GM10266 (cell line): ENCODE data around the gene TGM4.

Experiments
- DNase-seq: peaks from one replicate; pipeline ENCODE4 v3.0.0; 2012; ENCODE audit errors: extremely low spot score
- TF ChIP-seq, protein P1 (sequence below): IDR thresholded peaks from 2 replicates; pipeline ENCODE4 v1.5.1; 2012; ENCODE audit warnings: mild to moderate bottlenecking, low read depth; ENCODE audit not compliant: control insufficient read depth, insufficient read depth; ENCODE audit errors: missing control alignments

The TGM4 gene

DNA sequence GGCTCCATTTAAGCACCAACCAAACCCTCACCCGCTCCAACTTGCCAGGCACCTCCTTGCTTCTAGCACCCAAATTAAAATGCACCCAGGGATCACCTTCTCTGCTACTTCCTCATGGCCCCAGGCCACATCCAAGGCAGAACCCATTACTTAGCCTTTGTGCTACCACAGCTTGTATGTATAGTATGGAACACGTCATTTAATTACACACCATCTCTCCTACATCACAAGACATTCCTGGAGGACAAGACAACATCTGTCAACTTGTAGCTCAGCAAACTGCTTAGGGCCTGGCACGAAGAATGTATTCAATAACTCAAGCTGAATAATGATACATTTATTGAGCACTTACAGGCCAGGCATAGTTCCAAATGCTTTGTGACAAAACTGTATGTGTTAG is 78.3 kb downstream of the TGM4 start:
- TF ChIP-seq, protein P1, sequence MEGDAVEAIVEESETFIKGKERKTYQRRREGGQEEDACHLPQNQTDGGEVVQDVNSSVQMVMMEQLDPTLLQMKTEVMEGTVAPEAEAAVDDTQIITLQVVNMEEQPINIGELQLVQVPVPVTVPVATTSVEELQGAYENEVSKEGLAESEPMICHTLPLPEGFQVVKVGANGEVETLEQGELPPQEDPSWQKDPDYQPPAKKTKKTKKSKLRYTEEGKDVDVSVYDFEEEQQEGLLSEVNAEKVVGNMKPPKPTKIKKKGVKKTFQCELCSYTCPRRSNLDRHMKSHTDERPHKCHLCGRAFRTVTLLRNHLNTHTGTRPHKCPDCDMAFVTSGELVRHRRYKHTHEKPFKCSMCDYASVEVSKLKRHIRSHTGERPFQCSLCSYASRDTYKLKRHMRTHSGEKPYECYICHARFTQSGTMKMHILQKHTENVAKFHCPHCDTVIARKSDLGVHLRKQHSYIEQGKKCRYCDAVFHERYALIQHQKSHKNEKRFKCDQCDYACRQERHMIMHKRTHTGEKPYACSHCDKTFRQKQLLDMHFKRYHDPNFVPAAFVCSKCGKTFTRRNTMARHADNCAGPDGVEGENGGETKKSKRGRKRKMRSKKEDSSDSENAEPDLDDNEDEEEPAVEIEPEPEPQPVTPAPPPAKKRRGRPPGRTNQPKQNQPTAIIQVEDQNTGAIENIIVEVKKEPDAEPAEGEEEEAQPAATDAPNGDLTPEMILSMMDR: no peak

DNA sequence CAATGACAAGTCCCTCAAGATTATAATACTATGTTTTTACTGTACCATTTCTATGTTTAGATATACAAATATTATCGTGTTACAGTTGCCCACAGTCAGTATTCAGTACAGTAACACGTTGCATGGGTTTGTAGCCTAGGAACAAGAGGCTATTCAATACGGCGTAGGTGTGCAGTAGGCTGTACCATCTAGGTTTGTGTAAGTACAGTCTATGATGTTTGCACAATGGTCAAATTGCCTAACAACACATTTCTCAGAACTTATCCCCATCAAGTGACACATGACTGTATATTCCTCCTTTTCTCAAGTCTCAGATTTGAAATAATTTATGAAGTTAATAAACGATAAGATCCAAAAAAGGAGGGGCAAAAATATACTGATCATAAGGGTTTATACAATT is 79.9 kb downstream of the TGM4 start:
- no peak for DNase-seq
- TF ChIP-seq, protein P1: no peak

More for the DNA sequence above, 78.3 kb downstream of the TGM4 start:
- no peak for DNase-seq

DNA sequence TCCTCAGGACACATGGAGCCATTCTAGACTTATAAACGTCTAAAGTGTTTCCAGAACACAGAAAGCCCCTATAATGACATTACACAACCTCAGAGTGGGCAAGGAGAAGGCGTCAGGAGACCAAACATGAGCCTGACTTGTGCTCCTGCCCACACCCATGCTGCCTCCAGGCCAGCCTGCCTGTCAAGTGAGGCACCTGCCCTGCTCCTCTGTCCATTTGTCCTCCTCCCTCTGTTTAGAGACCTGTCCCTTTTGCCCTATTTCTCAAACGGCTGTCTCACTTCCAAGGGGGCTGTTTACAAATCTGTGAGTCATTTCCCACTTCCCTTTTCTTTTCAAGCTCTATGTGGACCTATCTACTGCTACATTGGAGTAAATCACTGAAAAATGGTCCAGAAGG is 80.6 kb downstream of the TGM4 start:
- TF ChIP-seq, protein P1: no peak
- DNase-seq: peak; percentile 56

DNA sequence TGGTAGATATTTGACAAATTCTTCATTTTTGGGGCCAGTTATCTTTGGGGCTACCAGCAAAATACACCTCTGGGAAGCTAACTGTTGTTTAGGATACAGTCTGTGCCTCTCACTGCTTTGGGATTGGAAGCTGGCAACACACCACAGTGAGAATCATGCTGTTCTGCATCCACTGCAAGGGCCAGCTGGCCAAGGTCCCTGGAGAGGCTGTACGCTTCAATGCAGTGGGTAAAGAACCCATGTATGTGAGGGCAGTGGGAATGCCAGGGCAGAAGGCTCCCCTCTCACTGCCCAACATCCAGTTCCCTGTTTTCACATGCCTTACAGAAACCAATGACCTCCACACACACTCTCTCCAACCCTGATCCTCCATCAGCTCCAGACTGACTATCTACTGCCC is 81.5 kb downstream of the TGM4 start:
- no peak for DNase-seq
- TF ChIP-seq, protein P1: no peak

DNA sequence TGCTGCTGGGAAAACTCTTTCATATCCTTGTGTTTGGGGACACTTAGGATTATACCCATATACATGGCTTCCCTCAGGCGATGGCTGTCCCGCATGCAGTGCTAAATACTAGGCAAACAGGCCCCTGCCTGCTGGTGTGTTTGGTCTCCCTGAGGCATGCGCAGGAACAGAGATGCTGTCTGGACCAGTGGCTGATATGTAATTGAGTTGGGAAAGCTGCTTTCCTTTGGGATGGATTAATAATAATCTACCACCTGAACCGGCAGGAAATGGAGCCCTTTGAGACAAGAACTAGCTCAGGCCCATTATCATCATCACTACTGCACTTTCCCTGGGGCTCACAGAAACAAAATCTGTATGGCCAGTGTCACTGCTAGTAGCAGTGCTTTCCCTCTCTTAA is 83.6 kb downstream of the TGM4 start:
- TF ChIP-seq, protein P1: no peak
- no peak for DNase-seq

DNA sequence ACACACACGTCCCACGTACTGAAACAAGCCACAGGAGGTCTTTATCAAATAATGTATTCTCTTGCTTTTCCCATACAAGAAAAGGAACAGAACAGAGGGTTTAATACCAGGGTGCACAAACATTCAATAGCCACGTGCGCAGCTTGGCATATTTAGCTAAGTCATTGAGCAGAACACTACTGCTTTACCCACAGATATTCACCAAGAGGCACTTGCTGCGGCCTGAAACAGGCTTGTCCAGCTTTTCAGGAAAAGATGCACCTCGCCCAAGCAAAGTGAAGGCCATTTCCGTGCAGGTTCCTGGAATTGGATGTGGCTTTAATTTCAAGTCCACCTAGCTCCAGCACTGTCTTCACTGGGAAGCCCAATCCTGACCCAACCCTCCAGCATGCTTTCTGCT is 84.0 kb downstream of the TGM4 start:
- TF ChIP-seq, protein P1: no peak

DNA sequence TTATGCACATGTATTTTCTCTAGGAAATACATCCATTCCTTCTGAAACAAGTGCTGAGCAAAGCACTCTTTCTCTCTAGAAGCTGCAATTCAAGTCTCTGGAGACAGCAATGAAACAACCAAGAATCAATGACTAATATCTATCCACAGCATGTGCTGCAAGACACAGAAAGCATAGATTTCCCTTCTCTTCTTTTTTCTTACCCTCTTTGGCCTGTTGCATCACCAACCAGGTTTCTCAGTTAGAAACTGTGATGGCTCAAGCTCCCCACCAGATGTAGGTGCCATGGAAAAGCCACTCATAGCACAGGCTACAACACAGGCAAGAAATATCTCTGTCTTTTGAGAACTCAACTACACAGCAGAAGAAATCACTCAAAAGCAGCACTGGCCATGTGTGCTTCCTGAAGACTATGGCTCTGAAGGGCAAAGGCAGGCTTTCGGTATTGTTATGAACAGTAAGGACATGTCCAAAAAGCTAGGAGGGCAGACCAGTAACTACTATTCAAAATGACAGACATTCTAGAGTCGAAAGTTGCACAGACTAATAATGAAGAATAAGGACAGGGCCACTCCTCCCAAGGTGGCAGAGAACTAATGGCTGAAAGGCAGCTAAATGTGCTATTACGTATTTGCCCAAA is 86.1 kb downstream of the TGM4 start:
- TF ChIP-seq, protein P1: no peak
- no peak for DNase-seq

More for the DNA sequence above, 84.0 kb downstream of the TGM4 start:
- no peak for DNase-seq
